Measurements from ENCODE around the gene DUSP8.

DUSP8 gene

GRCh38 chr11:1555713-1556153 lies 16.3 kb downstream of the DUSP8 start:
- no peaks in the 10 kb centered on the region for H3K36me3 ChIP-seq (replicated peaks; ENCODE audit: low read depth, low read length)
- H3K9me3 ChIP-seq (ENCODE audit: insufficient read depth, low read length) = no peaks in the 10 kb centered on the region
- no peak overlapping the region for H3K4me3 ChIP-seq (ENCODE audit: low read length)
- no peaks in the 10 kb centered on the region for H3K27me3 ChIP-seq (ENCODE audit: low read depth, low read length)
- TF ChIP-seq EZH2phosphoT487 (IDR thresholded peaks at IDR 0.05; ENCODE audit: low read depth) = no peak
- TF ChIP-seq, protein P1, sequence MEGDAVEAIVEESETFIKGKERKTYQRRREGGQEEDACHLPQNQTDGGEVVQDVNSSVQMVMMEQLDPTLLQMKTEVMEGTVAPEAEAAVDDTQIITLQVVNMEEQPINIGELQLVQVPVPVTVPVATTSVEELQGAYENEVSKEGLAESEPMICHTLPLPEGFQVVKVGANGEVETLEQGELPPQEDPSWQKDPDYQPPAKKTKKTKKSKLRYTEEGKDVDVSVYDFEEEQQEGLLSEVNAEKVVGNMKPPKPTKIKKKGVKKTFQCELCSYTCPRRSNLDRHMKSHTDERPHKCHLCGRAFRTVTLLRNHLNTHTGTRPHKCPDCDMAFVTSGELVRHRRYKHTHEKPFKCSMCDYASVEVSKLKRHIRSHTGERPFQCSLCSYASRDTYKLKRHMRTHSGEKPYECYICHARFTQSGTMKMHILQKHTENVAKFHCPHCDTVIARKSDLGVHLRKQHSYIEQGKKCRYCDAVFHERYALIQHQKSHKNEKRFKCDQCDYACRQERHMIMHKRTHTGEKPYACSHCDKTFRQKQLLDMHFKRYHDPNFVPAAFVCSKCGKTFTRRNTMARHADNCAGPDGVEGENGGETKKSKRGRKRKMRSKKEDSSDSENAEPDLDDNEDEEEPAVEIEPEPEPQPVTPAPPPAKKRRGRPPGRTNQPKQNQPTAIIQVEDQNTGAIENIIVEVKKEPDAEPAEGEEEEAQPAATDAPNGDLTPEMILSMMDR (IDR thresholded peaks at IDR 0.05; ENCODE audit: low read depth, low read length) = no peak
- H2AFZ ChIP-seq (ENCODE audit: low read depth, low read length) = no peak overlapping the region
- H3K79me2 ChIP-seq (ENCODE audit: low read length) = no peaks in the 10 kb centered on the region
- H4K20me1 ChIP-seq (ENCODE audit: insufficient read depth, low read length) = no peaks in the 10 kb centered on the region
- no peak overlapping the region for H3K4me2 ChIP-seq (ENCODE audit: low read length)
- H3K4me1 ChIP-seq (ENCODE audit: low read length) = peaks cover 14% of the 10 kb centered on the region
- H3K27ac ChIP-seq (ENCODE audit: low read length) = no peak overlapping the region
- H3K9ac ChIP-seq (ENCODE audit: low read length) = no peak overlapping the region

DNA sequence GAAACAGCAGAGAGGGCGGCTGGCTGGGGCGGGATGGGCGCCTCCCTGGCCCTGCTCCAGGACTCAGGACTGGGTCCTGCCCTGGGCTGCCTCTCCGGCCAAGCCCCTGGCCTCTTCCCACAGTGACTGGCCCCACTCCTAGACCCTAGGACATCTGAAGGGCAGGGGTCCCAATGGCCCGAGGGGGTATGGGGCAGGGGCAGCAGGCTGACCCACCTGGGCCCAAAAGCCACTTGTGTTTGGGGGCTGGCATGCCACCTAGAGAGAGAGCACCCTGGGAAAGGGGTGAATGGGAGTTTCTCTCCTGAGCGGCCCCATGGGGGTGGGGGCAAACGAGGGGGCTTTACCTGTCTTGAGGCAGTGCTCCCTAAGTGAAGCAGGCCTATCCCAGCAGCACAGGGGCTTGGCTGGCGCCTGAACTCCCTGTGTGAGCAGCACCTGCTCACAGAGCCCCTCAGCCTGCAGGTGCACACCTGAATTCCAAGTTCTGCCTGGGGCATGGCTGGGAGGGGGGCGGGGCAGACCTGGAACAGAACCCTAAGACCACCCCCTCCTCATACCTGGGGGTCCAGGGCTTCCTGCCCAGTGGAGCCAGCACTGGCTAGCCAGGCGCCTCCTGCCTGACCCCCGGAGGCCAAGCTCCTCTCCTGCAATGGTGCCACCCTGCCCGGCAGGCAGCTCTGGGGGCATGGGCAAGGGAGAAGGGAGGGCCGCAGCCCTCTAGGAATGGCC lies 16.9 kb downstream of the DUSP8 start:
- H3K9ac ChIP-seq (ENCODE audit: low read length) = no peak overlapping the region
- H3K4me3 ChIP-seq (ENCODE audit: low read length) = no peak overlapping the region
- no peak for TF ChIP-seq EZH2phosphoT487 (IDR thresholded peaks at IDR 0.05; ENCODE audit: low read depth)
- TF ChIP-seq, protein P1 (IDR thresholded peaks at IDR 0.05; ENCODE audit: low read depth, low read length) = no peak

DNA sequence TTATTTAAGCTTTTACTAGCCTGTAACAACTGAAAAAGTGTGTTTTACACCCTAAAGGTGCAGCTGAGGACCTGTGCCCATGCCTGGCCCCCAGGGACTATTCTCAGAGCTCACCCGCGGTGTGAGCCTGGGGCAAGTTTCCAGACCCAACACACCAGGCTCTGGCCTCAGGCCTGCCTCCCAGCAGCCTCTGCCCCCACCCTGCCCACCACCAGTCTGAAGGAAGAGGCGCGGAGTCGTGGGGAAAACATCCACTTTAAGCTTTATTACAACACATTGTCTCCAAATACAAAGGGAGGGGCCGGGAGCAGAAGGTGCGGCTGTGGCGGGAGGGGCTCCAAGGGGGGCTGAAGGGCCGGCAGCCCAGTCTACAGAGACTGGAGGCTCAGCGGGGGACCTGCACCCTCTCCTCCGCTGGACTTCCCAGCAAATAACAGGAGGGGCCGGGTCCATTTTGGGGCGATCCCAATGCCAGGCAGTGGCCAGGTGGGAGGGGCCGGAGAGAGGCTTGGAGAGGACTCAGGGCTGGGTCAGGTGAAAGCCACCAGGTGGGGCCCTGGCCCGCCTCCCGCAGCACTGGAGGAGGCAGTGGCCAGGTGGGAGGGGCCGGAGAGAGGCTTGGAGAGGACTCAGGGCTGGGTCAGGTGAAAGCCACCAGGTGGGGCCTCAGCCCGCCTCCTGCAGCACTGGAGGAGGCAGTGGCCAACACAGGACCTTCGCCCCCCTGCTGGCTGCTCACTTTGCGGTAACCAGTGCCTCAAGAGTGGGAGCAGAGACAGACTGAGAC lies 18.1 kb downstream of the DUSP8 start:
- H3K4me1 ChIP-seq (ENCODE audit: low read length) = peaks cover 6% of the 10 kb centered on the region
- no peaks in the 10 kb centered on the region for H3K36me3 ChIP-seq (replicated peaks; ENCODE audit: low read depth, low read length)
- H2AFZ ChIP-seq (ENCODE audit: low read depth, low read length) = no peak overlapping the region
- no peaks in the 10 kb centered on the region for H3K79me2 ChIP-seq (ENCODE audit: low read length)
- H3K4me2 ChIP-seq (ENCODE audit: low read length) = no peak overlapping the region
- no peaks in the 10 kb centered on the region for H3K27me3 ChIP-seq (ENCODE audit: low read depth, low read length)
- no peaks in the 10 kb centered on the region for H4K20me1 ChIP-seq (ENCODE audit: insufficient read depth, low read length)
- H3K9ac ChIP-seq (ENCODE audit: low read length) = no peak overlapping the region
- H3K27ac ChIP-seq (ENCODE audit: low read length) = no peak overlapping the region
- no peak overlapping the region for H3K4me3 ChIP-seq (ENCODE audit: low read length)
- no peak for TF ChIP-seq EZH2phosphoT487 (IDR thresholded peaks at IDR 0.05; ENCODE audit: low read depth)
- TF ChIP-seq, protein P1 (IDR thresholded peaks at IDR 0.05; ENCODE audit: low read depth, low read length) = no peak
- H3K9me3 ChIP-seq (ENCODE audit: insufficient read depth, low read length) = no peaks in the 10 kb centered on the region

More for the DNA sequence above, 16.9 kb downstream of the DUSP8 start:
- H3K9me3 ChIP-seq (ENCODE audit: insufficient read depth, low read length) = no peaks in the 10 kb centered on the region
- peaks cover 14% of the 10 kb centered on the region for H3K4me1 ChIP-seq (ENCODE audit: low read length)
- no peak overlapping the region for H2AFZ ChIP-seq (ENCODE audit: low read depth, low read length)
- no peak overlapping the region for H3K4me2 ChIP-seq (ENCODE audit: low read length)
- no peaks in the 10 kb centered on the region for H4K20me1 ChIP-seq (ENCODE audit: insufficient read depth, low read length)
- H3K27me3 ChIP-seq (ENCODE audit: low read depth, low read length) = no peaks in the 10 kb centered on the region
- H3K27ac ChIP-seq (ENCODE audit: low read length) = no peak overlapping the region
- H3K36me3 ChIP-seq (replicated peaks; ENCODE audit: low read depth, low read length) = no peaks in the 10 kb centered on the region
- no peaks in the 10 kb centered on the region for H3K79me2 ChIP-seq (ENCODE audit: low read length)

Measured in OCI-LY3 (cell line).